Esophagus muscularis mucosa (tissue), 4 donors: ENCODE data around the gene C12orf57. TPM values are rescaled to one million over a fixed set of nuclear protein-coding genes. Genes with fewer than 3 reads are reported as not detected.

Experiments used
- DNase-seq: peaks from one replicate; pipeline ENCODE4 v3.0.0-alpha.2; 2017; ENCODE audit errors: extremely low spot score
- H3K27ac ChIP-seq, 4 donors: fragments of 200-600 bp; sonication (generic); replicated peaks in 1 of 4; 1 replicate in 3 of 4; 2 replicates in 1 of 4; pipeline ENCODE4 v1.5.1; 2016 to 2019; ENCODE audit warnings: mild to moderate bottlenecking in 1 of 4
- H3K27me3 ChIP-seq, 4 donors: fragments of 200-600 bp; sonication (generic); one replicate each; pipeline versions ENCODE4 v1.5.1 to v1.6.0; 2016 to 2019
- H3K36me3 ChIP-seq, 4 donors: fragments of 200-600 bp; sonication (generic); one replicate each; pipeline ENCODE4 v1.5.1; 2016 to 2019
- H3K4me1 ChIP-seq, 4 donors: fragments of 200-600 bp; sonication (generic); one replicate each; pipeline ENCODE4 v1.5.1; 2016 to 2019
- H3K4me3 ChIP-seq, 4 donors: fragments of 200-600 bp; sonication (generic); 1 replicate in 2 of 4; 2 replicates in 2 of 4; pipeline ENCODE4 v1.5.1; 2016 to 2019; ENCODE audit warnings: mild to moderate bottlenecking in 4 of 4, moderate library complexity in 1 of 4
- H3K9me3 ChIP-seq, 4 donors: fragments of 200-600 bp; sonication (generic); 1 replicate in 3 of 4; 2 replicates in 1 of 4; pipeline ENCODE4 v1.5.1; 2016 to 2019
- CTCF ChIP-seq, 3 experiments: fragments of 200-600 bp in 2 of 3; fragments of 450-650 bp in 1 of 3; sonication (generic) in 2 of 3; IDR thresholded peaks; one replicate each; pipeline ENCODE4 v1.5.1; 2017 to 2019; ENCODE audit warnings: antibody characterized with exemption in 3 of 3, mild to moderate bottlenecking in 2 of 3, moderate library complexity in 1 of 3
- EP300 ChIP-seq: sonication (generic); formaldehyde crosslinking; IDR thresholded peaks from one replicate; pipeline ENCODE4 v1.6.1; 2017; ENCODE audit warnings: antibody characterized with exemption
- POLR2A ChIP-seq: fragments of 450-650 bp; IDR thresholded peaks from one replicate; pipeline ENCODE4 v1.6.1; 2017; ENCODE audit warnings: antibody characterized with exemption, moderate library complexity, mild to moderate bottlenecking, low read depth
- POLR2AphosphoS5 ChIP-seq, 2 donors: sonication (generic); formaldehyde crosslinking; IDR thresholded peaks; one replicate each; pipeline ENCODE4 v1.6.1; 2017; ENCODE audit warnings: antibody characterized with exemption in 2 of 2
- WGBS: methylation state at CpG from one replicate; pipeline ENCODE4 v1.1.5; 2018; 5-methylcytosine and 5-hydroxymethylcytosine counted together
- intact Hi-C: fragments of 100-400 bp; cut with DNase I; formaldehyde crosslinking; loops from one replicate; pipeline ENCODE4 v1.15.1; 2023
- total RNA-seq, 4 donors: library from RNA; depleted of rRNA; stranded (reverse); fragments of >200 nt; gene quantifications; one replicate each; pipeline versions ENCODE4 v1.1.0 to v1.2.1, GENCODE V29; 2016

Gene C12orf57
- total RNA-seq, 4 donors from 2014 or later = 307 to 437 (median 325) TPM

- DNase-seq = no peak
- Histone ChIP-seq H3K36me3 (peaks cover 37 to 100% (median 95%) of the 10 kb centered on the region in 4 donors), H3K27ac (no peak overlapping the region), H3K27me3 (no peaks in the 10 kb centered on the region), H3K9me3 (no peaks in the 10 kb centered on the region), H3K4me1 (peaks cover 0 to 8% (median 0%) of the 10 kb centered on the region in 4 donors), H3K4me3 (no peak overlapping the region)
- WGBS = 92% methylated on average over 6 of the region's 6 CpGs
- intact Hi-C loops = no loop called here
- TF ChIP-seq CTCF (IDR thresholded peaks at IDR 0.05) = no peak
- no peak for TF ChIP-seq POLR2A
- no peak for TF ChIP-seq POLR2AphosphoS5 (IDR thresholded peaks at IDR 0.05)
- TF ChIP-seq EP300 = no peak
Observed at GRCh38 chr12:6979021-6979420, 35.2 kb downstream of the C12orf57 start.

- Histone ChIP-seq H3K4me3 (no peak overlapping the region), H3K27me3 (no peaks in the 10 kb centered on the region), H3K36me3 (peaks cover 34 to 100% (median 93%) of the 10 kb centered on the region in 4 donors), H3K9me3 (no peaks in the 10 kb centered on the region), H3K4me1 (peaks cover 0 to 8% (median 0%) of the 10 kb centered on the region in 4 donors), H3K27ac (no peak overlapping the region)
- TF ChIP-seq POLR2A = no peak
- no peak for TF ChIP-seq CTCF (IDR thresholded peaks at IDR 0.05)
- TF ChIP-seq EP300 = no peak
- TF ChIP-seq POLR2AphosphoS5 (IDR thresholded peaks at IDR 0.05) = no peak
- 74% methylated on average over 3 of the region's 3 CpGs for WGBS
- no peak for DNase-seq
- intact Hi-C loops = no loop called here
Observed at GRCh38 chr12:6979453-6979852, 35.6 kb downstream of the C12orf57 start.

GRCh38 chr12:6980075-6980474 lies 36.3 kb downstream of the C12orf57 start:
- WGBS = 99% methylated on average over 4 of the region's 4 CpGs
- Histone ChIP-seq H3K27ac (no peak overlapping the region), H3K4me1 (peaks cover 0 to 8% (median 0%) of the 10 kb centered on the region in 4 donors), H3K27me3 (no peaks in the 10 kb centered on the region), H3K9me3 (no peaks in the 10 kb centered on the region), H3K4me3 (no peak overlapping the region), H3K36me3 (peaks cover 28 to 97% (median 87%) of the 10 kb centered on the region in 4 donors)
- TF ChIP-seq POLR2AphosphoS5 (IDR thresholded peaks at IDR 0.05) (no peak), CTCF (IDR thresholded peaks at IDR 0.05) (no peak), EP300 (no peak), POLR2A (no peak)
- intact Hi-C loops = no loop called here
- no peak for DNase-seq

- no peak overlapping the region for H3K4me3 ChIP-seq
- H3K36me3 ChIP-seq = peaks cover 21 to 95% (median 81%) of the 10 kb centered on the region in 4 donors
- H3K27me3 ChIP-seq = no peaks in the 10 kb centered on the region
- no peak overlapping the region for H3K27ac ChIP-seq
- peaks cover 0 to 8% (median 0%) of the 10 kb centered on the region in 4 donors for H3K4me1 ChIP-seq
- no peaks in the 10 kb centered on the region for H3K9me3 ChIP-seq
- intact Hi-C loops = no loop called here
- TF ChIP-seq POLR2A (no peak), POLR2AphosphoS5 (IDR thresholded peaks at IDR 0.05) (no peak), EP300 (no peak)
- DNase-seq = no peak
Observed at GRCh38 chr12:6980740-6981139, 36.9 kb downstream of the C12orf57 start.

GRCh38 chr12:6981152-6982052 lies 37.6 kb downstream of the C12orf57 start:
- TF ChIP-seq POLR2AphosphoS5 (IDR thresholded peaks at IDR 0.05) = no peak
- TF ChIP-seq CTCF (IDR thresholded peaks at IDR 0.05) = no peak
- TF ChIP-seq POLR2A = no peak
- TF ChIP-seq EP300 = no peak
- intact Hi-C loops = no loop called here
- Histone ChIP-seq H3K27ac (no peak overlapping the region), H3K9me3 (no peaks in the 10 kb centered on the region), H3K4me3 (no peak overlapping the region), H3K27me3 (no peaks in the 10 kb centered on the region), H3K4me1 (peaks cover 0 to 8% (median 0%) of the 10 kb centered on the region in 4 donors), H3K36me3 (peaks cover 15 to 94% (median 74%) of the 10 kb centered on the region in 4 donors)
- 93% methylated on average over 9 of the region's 10 CpGs for WGBS
- DNase-seq = no peak
